GM18870 (cell line): ENCODE data around the gene CABP4.
"Not testable (repeated sequence)": the region's sequence is repeated elsewhere in the genome, so short reads cannot be mapped to it uniquely, and the experiment has no call there.

Source experiments
- ATAC-seq: cut with Tn5 transposase; IDR thresholded peaks from one replicate; pipeline ENCODE4 v1.9.1; 2021; ENCODE audit warnings: moderate library complexity; ENCODE audit not compliant: unreplicated experiment

CABP4 gene

DNA sequence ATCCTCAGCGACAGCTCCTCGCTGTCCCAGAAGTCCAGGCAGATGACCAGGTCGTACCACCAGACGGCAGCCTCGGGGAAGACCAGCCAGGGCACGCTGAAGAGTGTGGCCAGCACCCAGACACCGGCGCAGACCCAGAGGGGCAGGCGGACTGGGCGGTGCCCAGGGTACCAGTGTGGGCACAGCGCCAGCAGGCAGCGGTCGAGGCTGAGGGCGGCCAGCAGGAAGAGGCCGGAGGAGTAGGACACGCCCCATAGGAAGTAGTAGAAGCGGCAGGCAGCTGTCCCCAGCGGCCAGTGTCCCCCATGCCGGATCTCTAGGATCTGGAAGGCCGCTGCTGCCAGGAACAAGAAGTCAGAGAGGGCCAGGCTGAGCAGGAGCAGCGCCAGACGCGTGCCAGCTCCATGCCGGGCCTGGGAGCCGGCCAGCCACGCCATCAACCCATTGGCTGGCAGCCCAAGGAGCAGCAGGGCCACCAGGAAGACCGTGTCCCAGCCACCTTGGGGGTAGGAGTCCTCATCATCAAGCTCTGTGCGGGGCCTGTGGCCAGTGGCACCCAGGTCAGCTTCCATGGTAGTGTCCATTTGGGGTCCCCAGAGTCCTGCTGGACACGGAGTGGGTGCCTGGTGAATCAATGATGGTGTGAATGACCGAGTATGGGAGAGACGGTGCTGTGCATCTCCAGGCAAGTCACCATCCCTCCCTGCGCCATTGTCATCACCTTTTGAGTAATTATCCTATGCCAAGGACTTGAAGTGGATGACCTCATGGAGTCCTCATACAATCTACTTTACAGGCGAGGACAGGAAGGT is 2.8 kb upstream of the CABP4 start, which contains the start of gene GPR152:
GPR152 (minus strand) TSS at position 589 of the 812 bp plus-strand sequence; CDS start at position 584, 5 bp downstream.
- ATAC-seq, result no peak

- ATAC-seq, result no peak
Measured at GRCh38 chr11:67453816-67454732, 1.1 kb upstream of the CABP4 start.

GRCh38 chr11:67456068-67456705 is 1.0 kb downstream of the CABP4 start:
- ATAC-seq, result no peak

DNA sequence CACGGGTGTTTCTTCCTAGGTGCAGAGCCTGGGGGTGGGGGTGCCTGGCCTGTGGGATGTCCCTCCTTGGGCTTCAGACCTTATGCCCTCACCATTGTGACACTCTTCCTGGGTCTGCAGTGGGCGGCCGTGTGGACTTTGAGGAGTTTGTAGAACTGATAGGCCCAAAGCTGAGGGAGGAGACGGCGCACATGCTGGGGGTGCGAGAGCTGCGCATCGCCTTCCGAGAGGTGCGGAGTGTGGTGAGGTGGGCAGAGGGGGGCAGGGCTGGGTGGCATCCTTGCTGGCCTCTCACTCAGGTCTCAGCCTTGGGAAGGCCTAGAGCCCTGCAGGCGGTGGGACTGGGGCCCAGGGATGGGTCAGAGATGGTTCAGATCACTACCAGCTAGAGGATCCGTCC is 2.3 kb downstream of the CABP4 start:
- ATAC-seq, result no peak

- ATAC-seq, result no peak
Measured at GRCh38 chr11:67458266-67458665, 3.1 kb downstream of the CABP4 start.

DNA sequence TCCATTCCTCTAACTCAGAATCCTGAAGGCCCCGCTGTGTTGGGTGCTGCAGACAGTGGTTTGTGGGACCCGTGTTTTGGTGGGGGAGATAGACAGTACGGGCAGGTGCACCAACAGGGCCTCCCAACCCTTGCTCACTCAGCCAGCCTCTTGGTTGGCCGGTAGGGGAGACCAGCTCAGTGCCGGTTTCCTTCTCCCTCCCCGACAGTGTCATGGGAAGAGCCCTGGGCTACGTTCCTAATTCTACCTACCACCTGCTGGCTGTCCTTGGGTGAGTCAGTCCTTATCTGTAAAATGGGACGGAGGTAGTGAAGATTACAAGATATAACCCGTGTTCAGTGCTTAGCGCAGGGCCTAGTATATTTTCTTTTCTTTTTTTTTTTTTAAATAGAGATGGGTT is 8.0 kb downstream of the CABP4 start:
- no peak for ATAC-seq

- no peak for ATAC-seq
Measured at GRCh38 chr11:67463680-67464410, 8.7 kb downstream of the CABP4 start.

GRCh38 chr11:67464411-67465188 is 9.4 kb downstream of the CABP4 start:
- no peak for ATAC-seq

- ATAC-seq, result no peak
Measured at GRCh38 chr11:67465189-67465510, 10.0 kb downstream of the CABP4 start.

DNA sequence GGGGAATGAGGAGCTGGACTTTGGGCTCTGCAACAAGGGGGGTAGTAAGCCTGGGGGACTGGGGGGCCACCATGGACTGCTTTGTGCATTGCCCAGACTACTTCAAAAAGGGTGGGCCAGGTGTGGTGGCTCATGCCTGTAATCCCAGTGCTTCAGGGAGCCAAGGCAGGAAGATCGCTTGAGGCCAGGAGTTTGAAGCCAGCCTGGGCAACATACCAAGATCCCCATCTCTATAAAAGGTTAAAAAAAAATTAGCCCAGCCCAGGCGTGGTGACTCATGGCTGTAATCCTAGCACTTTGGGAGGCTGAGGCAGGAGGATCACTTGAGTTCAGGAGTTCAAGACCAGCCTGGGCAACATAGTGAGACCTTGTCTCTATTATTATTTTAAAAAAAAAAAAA is 10.4 kb downstream of the CABP4 start:
- not testable (repeated sequence) for ATAC-seq

DNA sequence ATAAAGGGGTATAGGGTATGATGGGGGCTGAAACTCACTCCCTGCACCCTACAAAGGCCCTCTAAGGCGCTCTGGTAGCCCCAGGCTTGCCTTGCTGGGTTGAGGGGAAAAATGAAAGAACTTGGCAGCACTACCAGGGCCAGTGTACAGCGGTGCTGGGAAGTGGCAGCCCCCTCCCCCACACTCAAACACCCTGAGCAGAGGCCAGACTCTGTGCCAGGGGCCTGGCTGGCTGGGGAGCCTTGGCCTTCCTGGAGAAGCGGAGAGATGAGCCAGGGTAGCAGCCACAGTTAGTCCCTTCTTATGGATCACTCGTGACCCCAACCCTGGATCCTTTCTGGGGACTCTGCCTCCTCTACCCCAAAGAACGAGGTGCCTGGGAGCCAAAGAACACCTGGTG is 11.2 kb downstream of the CABP4 start:
- ATAC-seq, result no peak

GRCh38 chr11:67466962-67467771 is 12.0 kb downstream of the CABP4 start:
- no peak for ATAC-seq

DNA sequence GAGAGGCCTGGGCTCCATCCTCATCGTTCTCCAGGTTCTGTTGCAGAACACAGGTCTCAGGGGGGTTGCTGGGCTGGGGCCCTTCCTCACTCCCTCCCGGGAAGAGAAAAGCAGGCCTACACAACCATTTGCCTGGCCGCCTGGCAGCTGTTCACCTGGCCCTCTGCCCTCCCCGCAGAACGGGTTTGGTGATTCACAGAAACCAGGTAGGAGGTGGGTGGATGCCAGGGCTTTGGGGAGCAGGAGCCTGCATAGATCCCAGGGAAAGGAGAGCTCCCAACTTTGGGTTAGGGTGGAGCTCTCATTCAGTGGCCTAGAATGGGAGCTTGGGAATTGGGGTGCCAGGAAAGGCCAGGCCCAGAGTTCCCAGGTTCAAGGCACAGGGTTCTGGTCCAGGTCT is 12.9 kb downstream of the CABP4 start:
- ATAC-seq, result no peak

DNA sequence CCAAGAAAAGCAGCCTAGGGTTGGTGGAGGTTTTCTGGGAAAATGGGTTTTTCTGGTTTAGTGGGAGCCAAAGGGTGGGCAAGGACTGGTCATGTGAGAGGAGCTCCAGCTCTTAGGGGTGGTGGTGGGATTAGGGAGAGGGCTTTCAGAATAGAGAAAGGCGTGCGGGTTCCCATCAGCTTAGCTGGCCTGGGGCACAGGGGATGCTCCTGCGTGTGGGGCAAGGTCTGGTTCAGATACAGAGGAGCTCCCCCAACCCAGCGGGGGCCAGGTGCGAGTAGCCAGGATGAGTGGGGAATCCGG is 13.3 kb downstream of the CABP4 start:
- ATAC-seq, result no peak

DNA sequence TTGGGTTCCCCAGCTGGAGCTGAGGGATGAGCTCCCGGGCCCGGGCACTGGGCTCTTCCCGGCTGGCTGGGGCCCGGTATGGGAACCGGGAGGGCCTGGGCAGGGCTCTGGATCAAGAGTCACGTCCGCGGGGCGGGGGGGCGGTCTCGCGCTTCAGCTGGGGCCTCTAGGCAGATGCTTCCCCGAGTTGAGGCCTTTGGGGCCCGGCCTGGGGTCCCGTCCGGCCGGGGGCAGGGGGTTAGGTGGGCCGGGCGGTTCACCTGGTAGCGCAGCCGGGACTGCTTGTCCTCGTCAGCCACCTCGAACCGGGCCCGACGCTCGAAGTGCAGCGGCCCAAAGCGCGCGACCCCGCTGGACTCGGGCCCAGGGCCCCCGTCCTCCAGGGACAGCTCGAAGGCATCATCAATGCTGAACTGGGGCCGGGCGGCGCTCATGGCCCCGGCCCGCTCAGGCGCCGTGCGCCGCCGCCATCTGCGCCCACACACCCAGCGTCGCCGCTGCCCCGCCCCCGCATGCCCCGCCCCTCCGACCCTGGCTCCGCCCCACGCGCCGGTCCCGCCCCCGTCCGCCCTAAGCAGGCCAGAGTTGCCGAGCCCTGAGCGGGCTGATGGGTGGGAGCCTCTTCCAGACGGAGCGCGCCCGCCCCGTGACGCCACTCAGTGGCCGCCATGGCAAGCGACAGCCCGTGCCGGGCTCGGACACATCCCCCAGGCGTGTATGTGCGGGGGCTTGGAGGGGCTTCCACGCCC is 13.8 kb downstream of the CABP4 start, which contains the start of gene TMEM134:
TMEM134 (minus strand) TSS at position 493 of the 749 bp plus-strand sequence; CDS start at position 434, 59 bp downstream.
- ATAC-seq, result no peak

GRCh38 chr11:67469508-67469811 is 14.3 kb downstream of the CABP4 start:
- no peak for ATAC-seq

DNA sequence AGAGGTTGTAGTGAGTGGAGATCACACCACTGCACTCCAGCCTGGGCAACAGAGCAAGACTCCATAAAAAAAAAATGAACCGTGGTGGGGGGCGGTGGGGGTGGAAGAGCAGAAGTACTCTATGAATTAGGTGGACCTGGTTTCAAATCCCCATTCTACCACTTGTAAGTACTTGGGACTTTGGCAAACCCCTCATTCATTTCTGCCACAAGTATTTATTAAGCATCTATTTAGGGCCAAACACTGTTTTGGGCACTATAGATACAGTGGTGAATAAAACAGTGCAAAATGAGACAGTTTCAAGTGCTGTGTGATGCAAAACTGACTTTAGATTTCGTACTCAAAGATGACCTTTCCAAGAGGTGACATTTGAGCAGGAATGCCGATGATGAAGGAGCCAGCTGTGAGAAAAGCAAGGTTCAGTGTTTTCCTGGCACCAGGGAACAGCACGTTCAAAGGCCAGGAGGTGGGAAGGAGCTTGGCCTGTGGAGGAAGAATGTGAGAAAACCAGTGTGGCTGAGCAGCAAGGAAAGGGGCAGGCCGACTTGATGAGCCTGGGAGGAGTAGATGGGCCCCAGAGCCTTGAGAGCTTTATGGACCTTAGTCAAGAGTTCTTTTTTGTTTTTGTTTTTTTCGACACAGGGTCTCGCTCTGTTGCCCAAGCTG is 15.3 kb downstream of the CABP4 start:
- no peak for ATAC-seq

DNA sequence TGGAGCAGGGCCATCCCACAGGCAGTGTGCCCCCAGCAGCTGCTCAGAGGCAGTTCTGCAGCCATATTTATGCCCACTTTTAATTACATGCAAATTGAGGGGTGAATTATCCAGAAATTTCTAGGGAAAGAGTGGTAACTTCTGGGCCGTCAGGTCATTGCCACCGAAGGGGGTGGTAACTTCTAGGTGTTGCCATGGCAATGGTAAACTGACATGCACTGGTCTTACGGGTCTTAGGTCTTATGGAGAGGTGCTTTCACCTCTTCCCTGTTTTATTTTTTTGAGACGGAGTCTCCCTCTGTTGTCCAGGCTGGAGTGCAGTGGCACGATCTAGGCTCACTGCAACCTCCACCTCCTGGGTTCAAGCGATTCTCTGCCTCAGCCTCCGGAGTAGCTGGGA is 17.7 kb downstream of the CABP4 start:
- ATAC-seq, result no peak
